ENCODE data around the gene ICAM3.
"Not testable (repeated sequence)": the region's sequence is repeated elsewhere in the genome, so short reads cannot be mapped to it uniquely, and the experiment has no call there.

ICAM3 gene

GRCh38 chr19:10343495-10343894, 4.1 kb upstream of the ICAM3 start:
- DNase-seq = no peak

GRCh38 chr19:10339977-10340376, 553 bp upstream of the ICAM3 start:
- no peak for DNase-seq

DNA sequence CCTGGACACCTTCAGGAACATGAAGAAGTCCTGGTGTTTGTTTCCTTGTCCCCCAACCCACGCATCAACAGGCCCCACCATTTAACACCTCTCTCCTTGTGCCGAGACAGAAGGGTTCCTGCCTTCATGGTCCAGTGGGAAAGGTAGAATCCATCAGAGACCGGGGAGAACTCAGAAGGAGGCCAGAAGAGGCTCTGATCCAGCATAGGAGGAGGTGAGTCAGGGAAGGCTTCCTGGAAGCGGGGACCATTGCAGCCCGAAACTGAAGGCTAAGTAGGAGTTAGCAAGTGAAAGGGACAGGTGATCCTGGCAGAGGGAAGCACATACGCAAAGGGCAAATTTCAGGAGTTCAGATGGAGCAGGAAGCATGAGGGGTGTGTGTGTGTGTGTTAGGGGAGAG, 484 bp downstream of the ICAM3 start:
- DNase-seq = no peak

DNA sequence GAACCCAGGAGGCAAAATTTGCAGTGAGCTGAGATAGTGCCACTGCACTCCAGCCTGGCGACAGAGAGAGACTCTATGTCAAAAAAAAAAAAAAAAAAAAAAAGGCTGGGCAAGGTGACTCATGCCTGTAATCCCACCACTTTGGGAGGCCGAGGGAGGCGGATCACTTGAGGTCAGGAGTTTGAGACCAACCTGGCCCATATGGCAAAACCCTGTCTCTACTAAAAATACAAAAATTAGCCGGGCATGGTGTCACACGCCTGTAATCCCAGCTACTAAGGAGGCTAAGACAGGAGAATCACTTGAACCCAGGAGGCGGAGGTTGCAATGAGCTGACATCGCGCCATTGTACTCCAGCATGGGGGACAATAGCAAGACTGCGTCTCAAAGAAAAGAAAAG, 2.7 kb downstream of the ICAM3 start:
- not testable (repeated sequence) for DNase-seq

- no peak for DNase-seq
Observed at GRCh38 chr19:10335352-10335985, 4.0 kb downstream of the ICAM3 start.

GRCh38 chr19:10334588-10335351, 4.7 kb downstream of the ICAM3 start:
- peak; percentile 39 for DNase-seq

GRCh38 chr19:10333758-10334587, 5.5 kb downstream of the ICAM3 start:
- no peak for DNase-seq

GRCh38 chr19:10332965-10333757, 6.3 kb downstream of the ICAM3 start, which contains the start of gene RAVER1:
Gene RAVER1, minus strand, starts transcription at chr19:10333529. Its CDS starts 22 bp downstream, at chr19:10333507.
- peak; percentile 98 for DNase-seq

GRCh38 chr19:10332158-10332964, 7.1 kb downstream of the ICAM3 start:
- no peak for DNase-seq

GRCh38 chr19:10329555-10329954, 9.9 kb downstream of the ICAM3 start:
- DNase-seq = no peak

GRCh38 chr19:10328558-10329429, 10.6 kb downstream of the ICAM3 start:
- DNase-seq = no peak

DNA sequence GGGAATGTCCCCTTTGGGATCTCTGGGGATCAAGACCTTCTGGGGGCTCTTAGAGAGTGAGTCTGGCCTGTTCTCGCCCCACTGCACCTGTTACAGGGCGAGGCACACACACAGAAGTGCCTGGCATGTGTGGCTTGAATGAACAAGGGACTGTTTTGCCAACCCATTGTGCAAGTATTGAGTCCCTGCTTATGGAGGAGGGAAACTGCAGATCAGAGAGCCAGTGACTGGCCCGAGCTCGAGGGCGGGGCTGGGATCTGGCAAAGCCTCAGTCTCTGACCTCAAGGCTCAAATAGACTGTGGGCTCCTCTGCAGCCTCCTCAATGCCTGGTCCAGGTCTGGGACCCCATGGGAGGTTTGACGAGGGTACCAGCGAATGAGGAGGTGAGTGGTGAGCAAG, 11.6 kb downstream of the ICAM3 start:
- no peak for DNase-seq

- no peak for DNase-seq
Observed at GRCh38 chr19:10325732-10326131, 13.7 kb downstream of the ICAM3 start.

DNA sequence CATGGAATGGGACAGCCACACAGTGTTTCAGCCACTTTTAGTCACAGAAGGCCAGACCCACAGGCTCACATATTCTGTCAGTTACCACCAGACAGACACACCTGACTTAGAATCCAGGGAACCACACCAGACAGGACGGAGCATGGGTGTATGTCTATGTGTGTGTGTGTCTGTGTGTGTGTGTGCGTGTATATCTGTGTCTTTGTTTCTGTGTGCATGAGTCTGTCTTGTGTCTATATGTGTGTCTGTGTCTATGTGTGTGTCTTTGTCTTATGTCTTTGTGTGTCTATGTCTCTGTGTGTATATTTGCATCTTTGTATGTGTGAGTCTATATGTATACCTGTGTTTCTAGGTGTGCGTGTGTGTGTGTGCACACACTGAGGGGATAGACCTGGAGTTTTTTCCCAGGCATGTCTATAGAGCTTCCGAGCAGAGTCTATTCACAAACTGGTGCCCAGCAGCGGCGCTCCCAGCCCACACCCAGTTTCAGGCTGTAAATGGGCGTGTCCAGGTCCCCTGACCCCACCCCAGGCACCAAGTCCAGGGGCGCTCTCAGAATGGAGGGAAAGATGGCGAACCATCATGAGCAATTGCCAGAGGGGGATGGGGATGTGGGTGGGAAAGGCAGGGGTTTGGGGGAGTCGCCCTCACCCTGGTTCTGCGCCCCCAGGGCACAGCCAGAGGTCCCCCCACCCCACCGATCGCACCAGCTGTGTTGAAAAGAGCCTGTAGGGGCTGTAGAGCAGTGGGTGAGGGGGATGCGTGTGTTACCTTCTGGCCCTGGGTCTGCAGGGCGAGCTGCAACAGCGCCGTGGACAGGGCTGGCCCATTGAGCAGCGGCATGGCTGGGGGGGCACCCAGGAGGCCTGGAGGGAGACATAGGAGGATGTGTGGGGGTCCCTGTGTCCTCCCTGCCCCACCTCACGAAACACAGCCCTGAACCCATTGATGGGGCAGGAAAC, 17.3 kb downstream of the ICAM3 start:
- no peak for DNase-seq

DNA sequence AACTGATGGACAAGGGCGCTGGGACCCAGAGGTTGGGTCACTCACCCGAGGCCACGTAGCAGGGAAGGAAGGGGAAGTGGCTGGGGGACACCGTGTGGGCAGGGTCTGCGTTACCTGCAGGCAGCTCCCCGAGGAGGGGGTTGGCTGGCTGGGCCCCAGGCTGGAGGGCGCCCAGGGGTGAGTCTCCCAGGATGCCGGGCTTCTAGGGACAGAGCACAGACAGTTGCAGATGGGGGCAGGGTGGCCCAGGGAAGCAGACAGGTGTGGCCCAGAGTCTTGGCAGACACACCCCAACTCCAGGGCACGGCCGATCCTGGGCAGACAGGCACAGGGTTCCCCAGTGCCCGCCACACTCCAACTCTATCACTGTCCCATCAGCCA, 18.0 kb downstream of the ICAM3 start:
- DNase-seq = no peak

- no peak for DNase-seq
Observed at GRCh38 chr19:10320602-10321416, 18.6 kb downstream of the ICAM3 start.

GRCh38 chr19:10318807-10319682, 20.4 kb downstream of the ICAM3 start:
- no peak for DNase-seq
